NCI-H1417 treated with DMSO at 0.1 percent for 48 hours (cell line): ENCODE measurements around the gene FOXK2.
"Not testable (repeated sequence)": the region's sequence is repeated elsewhere in the genome, so short reads cannot be mapped to it uniquely, and the experiment has no call there.

Experiments
- DNase-seq: peaks from one replicate; lab custom pipeline; 2025; lab: John Stamatoyannopoulos, UW

Gene FOXK2

GRCh38 chr17:82563745-82564144 is 44.2 kb downstream of the FOXK2 start:
- not testable (repeated sequence) for DNase-seq

GRCh38 chr17:82564241-82564640 is 44.7 kb downstream of the FOXK2 start:
- DNase-seq: no peak

- no peak for DNase-seq
These were observed 46.0 kb downstream of the FOXK2 start for GRCh38 chr17:82565551-82565950.

GRCh38 chr17:82566129-82566960 is 46.8 kb downstream of the FOXK2 start:
- DNase-seq: no peak

GRCh38 chr17:82567286-82567685 is 47.8 kb downstream of the FOXK2 start:
- DNase-seq: no peak

- no peak for DNase-seq
These were observed 49.5 kb downstream of the FOXK2 start for GRCh38 chr17:82568997-82569393.

GRCh38 chr17:82569621-82570020 is 50.1 kb downstream of the FOXK2 start:
- DNase-seq: no peak

GRCh38 chr17:82570277-82570676 is 50.7 kb downstream of the FOXK2 start:
- no peak for DNase-seq

GRCh38 chr17:82571855-82572254 is 52.3 kb downstream of the FOXK2 start:
- DNase-seq: no peak

- no peak for DNase-seq
These were observed 54.5 kb downstream of the FOXK2 start for GRCh38 chr17:82574041-82574440.

- not testable (repeated sequence) for DNase-seq
These were observed 56.2 kb downstream of the FOXK2 start for GRCh38 chr17:82575581-82576221.

- no peak for DNase-seq
These were observed 57.8 kb downstream of the FOXK2 start for GRCh38 chr17:82577300-82577699.

- not testable (repeated sequence) for DNase-seq
These were observed 60.4 kb downstream of the FOXK2 start for GRCh38 chr17:82579969-82580368.

- no peak for DNase-seq
These were observed 62.7 kb downstream of the FOXK2 start for GRCh38 chr17:82582213-82582612.

- DNase-seq: no peak
These were observed 63.2 kb downstream of the FOXK2 start for GRCh38 chr17:82582709-82583108.

GRCh38 chr17:82583720-82584234 is 64.2 kb downstream of the FOXK2 start:
- no peak for DNase-seq

GRCh38 chr17:82585935-82586575 is 66.5 kb downstream of the FOXK2 start:
- not testable (repeated sequence) for DNase-seq

- no peak for DNase-seq
These were observed 67.2 kb downstream of the FOXK2 start for GRCh38 chr17:82586576-82587233.

- no peak for DNase-seq
These were observed 67.9 kb downstream of the FOXK2 start for GRCh38 chr17:82587234-82588086.

GRCh38 chr17:82588266-82589175 is 69.0 kb downstream of the FOXK2 start:
- DNase-seq: no peak
